Pancreas (tissue), 10 donors: ENCODE results near the gene WWTR1. TPM values are rescaled to one million over a fixed set of nuclear protein-coding genes. Genes with fewer than 3 reads are reported as not detected.

ENCODE experiments used
- ATAC-seq, 4 donors: fragments of 200-7000 bp; cut with Tn5 transposase; one replicate each; pipeline versions ENCODE4 v1.8.0 to v1.9.1; 2020; ENCODE audit warnings: mild to moderate bottlenecking in 4 of 4, moderate library complexity in 4 of 4
- DNase-seq, 6 donors: peaks; one replicate each; pipeline ENCODE4 v3.0.0-alpha.2; 2020
- FAIRE-seq: peaks from 2 replicates; lab custom pipeline; 2012; peaks lifted over from hg19 to GRCh38; lab: Jason Lieb, UNC
- H3K27ac ChIP-seq, 4 donors: fragments of 200-600 bp; sonication (generic); 1 replicate in 3 of 4; 2 replicates in 1 of 4; pipeline versions ENCODE4 v1.5.0 to v1.8.0; 2020
- H3K27me3 ChIP-seq, 4 donors: fragments of 200-600 bp; one replicate each; pipeline ENCODE4 v1.8.0; 2021
- H3K36me3 ChIP-seq, 3 donors: fragments of 200-600 bp; sonication (generic) in 1 of 3; one replicate each; pipeline versions ENCODE4 v1.5.0 to v1.8.0; 2020 to 2021
- H3K4me1 ChIP-seq, 3 donors: fragments of 200-600 bp; one replicate each; pipeline ENCODE4 v1.8.0; 2021
- H3K4me3 ChIP-seq, 4 donors: fragments of 200-600 bp; sonication (generic) in 2 of 4; one replicate each; pipeline versions ENCODE4 v1.5.0 to v1.8.0; 2020 to 2021
- H3K9me3 ChIP-seq, 4 donors: fragments of 200-600 bp; one replicate each; pipeline ENCODE4 v1.8.0; 2021
- WGBS, 2 donors: extraction: QIAGEN DNeasy Blood & Tissue Kit; methylation state at CpG; one replicate each; pipeline ENCODE4 v1.1.7; 2013; 5-methylcytosine and 5-hydroxymethylcytosine counted together
- intact Hi-C, 3 donors: fragments of 100-400 bp; cut with DNase I; formaldehyde crosslinking; loops; one replicate each; pipeline versions ENCODE4 v1.11.1 to v1.14.2; 2022
- polyA plus RNA-seq, 2 donors: library from polyadenylated mRNA; stranded (reverse); fragments of 200-250 nt; gene quantifications; one replicate each; pipeline ENCODE4 v1.2.3, GENCODE V29; 2013
- total RNA-seq, 6 donors: library from RNA; stranded (reverse); fragmentation: NEBNext Ultra II Directional in 4 of 6; extraction: Animal tissue kit (Norgen Biotek cat#: 25700) in 4 of 6; gene quantifications; one replicate each; pipeline versions ENCODE4 v1.2.1 to v1.2.4, GENCODE V29; 2021 to 2023
- TF ChIP-seq, protein P1 (sequence below), 4 donors: fragments of 200-600 bp; sonication (generic) in 3 of 4; IDR thresholded peaks; one replicate each; pipeline versions ENCODE4 v1.5.0 to v1.8.0; 2021; ENCODE audit warnings: antibody characterized with exemption in 4 of 4
- donor health status: healthy with polysubstance abuse.
- donor health status: DM: no; HTN: no; CAD: no; lungs with moderate emphysema.
- donor health status: DM: no; HTN: no; CAD: no.
- donor health status: control.
- donor health status: control.
- donor health status: Bipolar disorder and iron deficiency.
- donor health status: DM: yes; HTN: yes; CAD: no.
- donor health status: DM: no; HTN: no; CAD: no.
- donor health status: DM: no; HTN: no; CAD: no.
- donor health status: DM: yes; HTN: yes; CAD: no.

Gene WWTR1
- total and polyA plus RNA-seq, 8 donors: 18.9 to 47.0 (median 23.7) TPM

DNA sequence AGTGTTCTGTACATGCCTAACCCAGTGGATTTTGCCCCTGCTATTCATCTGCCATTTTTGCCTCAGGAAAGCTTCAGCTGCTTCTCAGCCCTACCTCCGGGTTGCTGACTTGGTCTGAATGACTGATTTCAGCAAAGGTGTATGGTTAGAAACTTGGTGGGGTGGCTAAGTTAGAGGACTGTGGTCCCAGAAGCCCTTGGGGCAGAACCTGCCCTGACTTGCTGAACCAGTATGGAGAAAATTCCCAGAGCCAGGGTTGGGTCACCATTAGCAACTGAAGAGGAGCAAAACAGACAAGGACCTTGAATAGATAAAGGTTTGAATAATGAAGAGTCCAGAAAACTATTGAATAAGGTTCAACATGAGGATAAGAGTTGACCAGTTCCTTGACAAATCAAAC lies 6.1 kb upstream of the WWTR1 start:
- FAIRE-seq: no peak

DNA sequence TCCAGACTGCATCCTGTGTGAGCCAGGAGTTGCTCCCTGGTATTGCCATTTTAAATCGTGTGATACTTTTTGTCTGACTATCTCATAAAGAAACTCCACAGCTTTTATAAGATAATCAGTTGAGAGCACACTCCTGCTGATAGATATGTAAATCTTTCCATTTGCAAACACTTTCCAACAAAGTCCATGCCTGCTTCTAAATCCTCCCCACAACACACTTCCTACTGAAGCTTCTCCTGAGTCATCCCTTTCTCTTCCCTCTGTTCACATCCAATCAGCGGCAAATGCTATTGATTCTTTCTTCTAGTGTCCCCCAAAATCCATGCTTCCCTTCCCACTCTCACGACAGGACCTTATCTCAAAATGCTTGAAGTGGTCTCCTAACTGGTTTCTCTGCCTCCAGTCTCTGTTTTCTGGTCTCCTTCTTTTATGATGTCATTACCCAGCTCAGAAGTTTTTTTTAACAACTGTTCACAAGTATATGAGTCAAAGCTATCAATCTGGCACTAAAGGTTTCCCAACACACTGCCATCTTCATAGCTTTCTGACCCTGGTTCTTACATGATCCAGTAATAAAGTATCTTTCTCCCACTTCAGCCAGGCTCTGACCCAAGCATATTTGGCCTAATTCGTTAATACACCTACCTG lies 4.5 kb upstream of the WWTR1 start:
- intact Hi-C loops: no loop called here
- no peaks in the 10 kb centered on the region for H3K4me1 ChIP-seq
- no peaks in the 10 kb centered on the region for H3K9me3 ChIP-seq
- no peaks in the 10 kb centered on the region for H3K27me3 ChIP-seq
- WGBS, 2 donors: 77 to 83% methylated on average over 4 of the region's 4 CpGs
- no peaks in the 10 kb centered on the region for H3K36me3 ChIP-seq
- no peak for DNase-seq
- TF ChIP-seq, protein P1, sequence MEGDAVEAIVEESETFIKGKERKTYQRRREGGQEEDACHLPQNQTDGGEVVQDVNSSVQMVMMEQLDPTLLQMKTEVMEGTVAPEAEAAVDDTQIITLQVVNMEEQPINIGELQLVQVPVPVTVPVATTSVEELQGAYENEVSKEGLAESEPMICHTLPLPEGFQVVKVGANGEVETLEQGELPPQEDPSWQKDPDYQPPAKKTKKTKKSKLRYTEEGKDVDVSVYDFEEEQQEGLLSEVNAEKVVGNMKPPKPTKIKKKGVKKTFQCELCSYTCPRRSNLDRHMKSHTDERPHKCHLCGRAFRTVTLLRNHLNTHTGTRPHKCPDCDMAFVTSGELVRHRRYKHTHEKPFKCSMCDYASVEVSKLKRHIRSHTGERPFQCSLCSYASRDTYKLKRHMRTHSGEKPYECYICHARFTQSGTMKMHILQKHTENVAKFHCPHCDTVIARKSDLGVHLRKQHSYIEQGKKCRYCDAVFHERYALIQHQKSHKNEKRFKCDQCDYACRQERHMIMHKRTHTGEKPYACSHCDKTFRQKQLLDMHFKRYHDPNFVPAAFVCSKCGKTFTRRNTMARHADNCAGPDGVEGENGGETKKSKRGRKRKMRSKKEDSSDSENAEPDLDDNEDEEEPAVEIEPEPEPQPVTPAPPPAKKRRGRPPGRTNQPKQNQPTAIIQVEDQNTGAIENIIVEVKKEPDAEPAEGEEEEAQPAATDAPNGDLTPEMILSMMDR (IDR thresholded peaks at IDR 0.05): no peak
- H3K27ac ChIP-seq: no peak overlapping the region
- no peak for FAIRE-seq
- H3K4me3 ChIP-seq: no peak overlapping the region
- no peak for ATAC-seq

More for the DNA sequence above, 6.1 kb upstream of the WWTR1 start:
- Histone ChIP-seq H3K36me3 (no peaks in the 10 kb centered on the region), H3K4me1 (no peaks in the 10 kb centered on the region), H3K9me3 (no peaks in the 10 kb centered on the region), H3K4me3 (no peak overlapping the region), H3K27ac (no peak overlapping the region), H3K27me3 (no peaks in the 10 kb centered on the region)
- intact Hi-C loops: no loop called here
- TF ChIP-seq, protein P1 (IDR thresholded peaks at IDR 0.05): no peak
- no peak for DNase-seq
- ATAC-seq: no peak
- 78 to 85% methylated on average over 1 of the region's 1 CpG for WGBS, 2 donors

DNA sequence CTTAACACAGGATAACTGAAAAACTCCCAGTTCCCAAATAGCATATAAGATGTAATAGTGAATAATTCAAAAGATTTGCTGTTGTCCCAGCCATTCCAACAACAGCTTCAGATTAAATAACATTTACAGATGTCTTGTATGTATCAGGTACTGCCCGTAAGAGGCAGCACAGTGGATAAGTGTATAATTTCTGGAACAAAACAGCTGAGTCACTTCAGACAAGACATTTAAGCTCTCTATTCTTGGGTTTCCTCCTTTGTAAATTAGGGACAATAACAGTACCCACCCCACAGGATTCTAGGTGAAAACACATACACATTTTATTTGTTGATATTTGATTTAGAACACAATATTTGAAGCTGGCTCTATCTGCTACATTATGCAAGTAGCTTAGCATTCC lies 2.6 kb upstream of the WWTR1 start:
- H3K4me3 ChIP-seq: no peak overlapping the region
- TF ChIP-seq, protein P1 (IDR thresholded peaks at IDR 0.05): no peak
- H3K36me3 ChIP-seq: no peaks in the 10 kb centered on the region
- no peaks in the 10 kb centered on the region for H3K9me3 ChIP-seq
- WGBS, 2 donors: 83 to 89% methylated on average over 1 of the region's 1 CpG
- no peak overlapping the region for H3K27ac ChIP-seq
- H3K4me1 ChIP-seq: no peaks in the 10 kb centered on the region
- intact Hi-C loops: no loop called here
- no peak for ATAC-seq
- no peak for DNase-seq
- FAIRE-seq: no peak
- H3K27me3 ChIP-seq: no peaks in the 10 kb centered on the region

DNA sequence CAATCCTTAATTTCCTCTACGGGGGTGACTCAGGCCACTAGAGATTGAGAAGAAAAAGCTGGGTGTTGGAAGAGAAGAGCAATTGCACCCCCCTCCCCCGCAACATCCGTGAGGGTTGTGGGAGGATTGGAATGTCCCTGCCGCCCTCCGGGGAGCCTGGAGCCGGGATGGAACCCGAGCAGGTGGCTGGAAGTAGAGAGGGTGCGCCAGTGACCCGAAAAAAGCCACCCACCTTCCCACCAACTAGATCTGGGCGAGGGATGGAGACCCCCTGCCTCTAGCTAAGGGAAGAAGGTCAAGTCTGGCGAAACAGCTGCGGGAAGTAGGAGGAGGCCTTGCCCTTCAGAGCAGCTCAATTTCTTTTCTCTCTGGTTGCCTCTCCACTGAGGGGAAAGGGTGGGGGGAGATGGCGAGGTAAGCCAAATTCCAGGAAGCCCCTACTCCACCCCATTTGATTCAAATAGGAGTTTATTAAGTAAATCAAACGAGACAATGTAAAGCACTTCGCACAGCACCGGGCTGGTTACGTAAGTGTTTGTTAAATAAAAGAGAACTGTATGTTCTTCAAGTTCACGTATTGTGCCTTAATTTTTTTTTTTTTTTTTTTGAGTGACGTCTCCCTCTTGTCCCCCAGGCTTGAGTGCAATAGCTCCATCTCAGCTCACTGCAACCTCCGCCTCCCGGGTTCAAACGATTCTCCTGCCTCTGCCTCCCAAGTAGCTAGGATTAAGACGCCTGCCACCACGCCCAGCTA lies 1.1 kb upstream of the WWTR1 start:
- Histone ChIP-seq H3K27ac (peak overlapping the region; percentile 80 to 94 (median 92)), H3K36me3 (no peaks in the 10 kb centered on the region), H3K4me1 (no peaks in the 10 kb centered on the region), H3K27me3 (no peaks in the 10 kb centered on the region), H3K9me3 (no peaks in the 10 kb centered on the region), H3K4me3 (peak overlapping the region; percentile 67 to 77 (median 76))
- TF ChIP-seq, protein P1 (IDR thresholded peaks at IDR 0.05): no peak
- intact Hi-C loops: loop anchor here in 2 of 3 donors (10.0 kb wide), 2 partner anchors 124 to 134 kb away; no protein-coding TSS in a partner anchor
- peak in 4 of 6 donors; percentile 24 to 59 (median 50) for DNase-seq
- ATAC-seq: peak in 3 of 4 donors; percentile 3 to 5 (median 4)
- WGBS, 2 donors: 42 to 48% methylated on average over 24 of the region's 24 CpGs
- no peak for FAIRE-seq
